Left forelimb (tissue), 1 donor: ENCODE data around the gene MYL10.
"Not testable (repeated sequence)": the region's sequence is repeated elsewhere in the genome, so short reads cannot be mapped to it uniquely, and the experiment has no call there.

Experiments
- DNase-seq: peaks from one replicate; pipeline ENCODE4 v3.0.0-alpha.2; 2018; ENCODE audit warnings: low spot score

Gene MYL10

DNA sequence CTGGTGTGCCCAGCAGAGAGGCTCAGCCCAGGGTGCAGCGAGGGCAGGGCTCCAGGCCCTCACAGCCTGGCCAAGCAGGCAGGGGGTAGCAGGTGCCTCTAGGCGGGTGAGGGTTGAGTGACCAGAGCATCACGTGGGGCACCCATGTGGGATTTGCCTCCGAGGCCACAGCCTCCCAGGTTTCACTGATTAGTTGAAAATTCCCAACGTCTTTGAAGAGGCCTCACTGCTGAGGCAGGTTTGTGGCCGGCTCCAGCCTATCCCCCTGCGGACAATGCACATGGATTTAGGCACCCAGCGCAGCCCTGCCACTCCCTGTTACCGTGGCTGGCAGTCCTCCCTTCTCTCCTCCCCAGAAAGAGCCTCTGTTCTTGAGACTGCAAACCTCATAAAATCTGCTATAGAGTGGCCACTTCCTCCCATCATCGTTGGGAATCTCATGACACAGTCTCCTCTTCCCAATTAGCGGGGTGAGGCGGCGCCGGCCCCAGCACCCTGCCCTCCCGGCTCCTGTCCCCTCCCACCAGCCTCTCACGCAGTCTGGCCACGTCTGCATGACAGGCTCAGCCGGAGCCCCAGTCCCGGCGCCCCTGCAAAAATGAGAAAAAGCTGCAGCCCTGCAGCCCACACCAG is 10.8 kb downstream of the MYL10 start:
- no peak for DNase-seq

- no peak for DNase-seq
Observed at GRCh38 chr7:101617451-101618206, 11.5 kb downstream of the MYL10 start.

- DNase-seq, result no peak
Observed at GRCh38 chr7:101615446-101615845, 13.7 kb downstream of the MYL10 start.

- DNase-seq, result no peak
Observed at GRCh38 chr7:101614939-101615302, 14.2 kb downstream of the MYL10 start.

GRCh38 chr7:101614098-101614938 is 14.8 kb downstream of the MYL10 start:
- DNase-seq, result no peak

DNA sequence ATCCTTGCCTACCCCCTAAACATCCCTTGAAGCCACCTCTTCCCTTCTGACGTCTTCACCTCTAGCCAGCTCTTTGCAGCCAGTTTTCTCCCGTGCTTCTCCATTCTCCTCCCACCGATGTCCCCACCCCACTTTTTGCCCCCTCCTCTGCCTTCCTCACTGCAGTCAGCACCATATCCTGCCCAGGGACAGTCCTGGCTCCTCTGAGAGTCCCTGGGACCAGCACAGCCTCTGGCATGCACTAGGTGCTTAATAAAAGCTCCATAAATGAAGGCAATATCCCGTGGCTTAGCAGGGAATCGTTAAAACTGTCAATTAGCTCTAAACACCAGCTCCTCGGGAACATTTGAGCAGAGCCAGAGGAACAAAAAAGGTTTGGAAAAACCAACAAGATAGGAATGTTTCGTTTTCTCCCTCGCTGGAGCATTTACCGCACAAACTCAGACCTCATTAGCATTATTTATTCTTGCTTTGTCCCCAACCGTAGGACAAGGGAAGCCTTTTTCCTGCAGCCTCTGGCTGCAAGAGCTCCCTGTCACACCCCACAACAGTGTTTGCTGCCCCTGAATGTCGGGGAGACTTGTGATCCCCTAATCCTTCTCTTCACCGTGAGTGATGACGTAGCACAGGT is 16.1 kb downstream of the MYL10 start:
- DNase-seq, result no peak

- no peak for DNase-seq
Observed at GRCh38 chr7:101608772-101609713, 20.1 kb downstream of the MYL10 start.

DNA sequence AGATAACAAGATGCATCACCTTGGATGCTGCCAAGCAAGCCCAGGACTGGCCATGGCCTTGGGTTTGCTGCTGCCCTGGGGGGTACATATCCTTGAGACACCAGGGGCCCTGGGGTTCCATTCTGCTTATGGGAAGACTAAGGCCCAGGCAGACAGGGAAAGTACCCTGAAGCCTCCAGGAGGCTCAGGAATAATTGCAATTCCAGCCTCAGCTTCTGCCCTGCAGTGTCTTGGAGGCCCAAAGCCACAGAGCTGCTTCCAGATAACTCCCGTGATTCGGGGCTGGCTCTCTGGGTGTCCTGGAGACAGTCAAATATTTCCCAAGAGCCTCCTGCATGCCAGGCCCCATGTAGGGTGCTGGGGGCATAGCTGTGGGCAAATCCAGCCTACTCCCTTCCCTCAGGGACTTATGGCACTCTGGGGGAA is 22.6 kb downstream of the MYL10 start:
- no peak for DNase-seq

DNA sequence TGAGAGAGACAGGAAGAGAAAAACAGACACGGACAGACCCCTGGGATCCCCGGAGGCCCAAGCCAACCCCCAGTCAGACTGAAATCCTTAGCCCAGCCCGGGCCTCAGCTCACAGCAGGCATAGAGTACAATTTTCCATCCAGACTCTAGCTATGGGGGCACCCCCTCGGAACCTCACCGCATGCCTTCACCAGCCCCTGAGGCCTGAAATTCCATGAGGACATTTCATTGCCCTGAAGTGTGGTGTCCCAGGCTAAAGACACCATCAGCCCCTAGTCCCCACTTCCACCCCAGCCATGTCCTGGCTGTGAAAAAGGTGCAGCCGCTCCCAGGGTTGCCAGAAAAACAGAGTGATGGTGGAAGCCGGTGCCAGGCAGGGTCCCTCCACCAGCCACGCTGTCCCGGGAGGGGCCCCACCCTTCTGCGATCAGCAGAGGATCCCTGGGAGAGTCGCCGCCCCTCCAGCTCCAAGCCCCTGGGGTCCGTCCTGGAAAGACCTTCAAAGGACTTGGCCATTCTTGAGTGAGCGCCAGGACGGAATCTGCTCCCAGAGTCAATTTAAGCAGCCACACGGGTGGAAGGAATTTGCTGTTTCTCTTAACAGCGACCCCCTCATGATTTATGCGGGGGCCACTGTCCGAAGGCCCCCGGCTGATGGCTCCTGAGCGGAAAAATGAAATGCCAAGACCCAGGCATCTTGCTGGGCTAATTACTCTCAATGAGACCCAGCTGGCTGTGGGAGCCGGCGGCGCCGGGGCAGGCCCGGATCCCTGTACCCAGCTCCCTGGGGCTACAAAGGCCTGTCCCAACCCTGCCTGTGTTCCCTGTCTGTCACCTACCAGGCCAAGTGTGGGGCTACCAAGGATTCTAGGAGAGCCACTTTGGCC is 23.2 kb downstream of the MYL10 start:
- DNase-seq, result no peak

GRCh38 chr7:101604934-101605332 is 24.2 kb downstream of the MYL10 start:
- not testable (repeated sequence) for DNase-seq

GRCh38 chr7:101604331-101604933 is 24.7 kb downstream of the MYL10 start:
- DNase-seq, result no peak

- peak; percentile 84 for DNase-seq
Observed at GRCh38 chr7:101602484-101603241, 26.4 kb downstream of the MYL10 start.

DNA sequence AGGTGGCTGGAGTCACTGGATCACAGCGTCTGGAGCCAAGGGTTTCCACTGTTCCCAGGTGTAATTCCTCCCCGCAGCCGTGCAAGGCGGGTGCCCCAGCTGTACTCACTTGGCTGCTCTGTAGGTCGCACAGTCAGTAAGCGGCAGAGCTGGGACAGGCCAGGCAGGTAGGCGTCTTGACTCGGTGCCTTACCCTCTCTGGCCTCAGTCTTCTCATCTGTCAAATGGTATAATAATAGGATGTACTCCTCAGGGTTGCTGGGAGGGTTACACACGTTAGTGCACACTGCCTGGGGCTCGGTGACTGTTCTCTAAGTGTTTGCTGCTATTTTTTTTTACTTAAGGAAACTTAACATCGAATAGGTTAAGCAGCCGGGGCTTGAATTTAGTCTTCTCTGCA is 27.0 kb downstream of the MYL10 start:
- no peak for DNase-seq

DNA sequence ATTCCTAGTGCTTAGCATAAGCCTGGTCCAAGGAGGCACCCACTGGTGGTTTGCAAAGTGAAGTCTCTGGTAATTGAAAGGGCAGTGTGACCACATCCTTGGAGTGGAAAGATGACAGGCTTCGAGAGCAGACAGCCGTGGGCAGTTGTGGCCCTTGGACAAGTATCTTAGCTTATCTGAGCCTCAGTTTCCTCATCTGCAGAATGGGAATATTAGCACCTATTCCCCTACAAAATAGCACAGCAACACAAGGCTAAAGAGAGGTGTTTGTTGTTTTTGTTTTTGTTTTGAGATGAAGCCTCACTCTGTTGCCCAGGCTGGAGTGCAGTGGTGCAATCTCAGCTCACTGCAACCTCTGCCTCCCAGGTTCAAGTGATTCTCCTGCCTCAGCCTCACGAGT is 29.3 kb downstream of the MYL10 start:
- no peak for DNase-seq

GRCh38 chr7:101598986-101599771 is 29.9 kb downstream of the MYL10 start:
- no peak for DNase-seq

DNA sequence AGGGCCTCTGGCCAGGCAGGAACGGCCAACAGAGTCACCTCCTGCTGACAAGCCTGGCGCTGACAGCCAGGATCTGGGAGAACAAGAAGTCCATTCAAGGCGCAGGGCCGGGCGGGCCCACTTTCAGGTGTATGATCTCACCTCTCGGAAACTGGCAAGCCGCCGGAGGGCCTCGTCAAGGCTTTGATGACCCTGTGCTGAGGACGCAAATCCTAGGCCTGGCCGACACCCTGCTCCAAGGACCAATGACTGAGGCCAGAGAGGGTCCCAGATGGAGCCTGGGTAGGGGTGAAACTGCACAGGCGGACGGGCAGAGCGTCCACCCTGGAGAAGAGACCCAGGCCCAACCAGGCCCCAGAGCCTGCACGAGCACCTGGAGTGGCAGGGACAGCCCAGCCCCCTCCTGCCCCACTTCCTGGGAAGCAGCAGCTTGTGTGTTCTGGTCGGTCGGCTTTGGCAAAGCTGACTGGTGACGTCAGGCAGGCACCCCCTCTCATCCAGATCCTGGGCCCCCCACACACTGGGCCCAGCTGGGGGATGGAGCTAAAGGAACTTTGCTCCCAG is 30.6 kb downstream of the MYL10 start:
- no peak for DNase-seq

- DNase-seq, result no peak
Observed at GRCh38 chr7:101597941-101598340, 31.2 kb downstream of the MYL10 start.

DNA sequence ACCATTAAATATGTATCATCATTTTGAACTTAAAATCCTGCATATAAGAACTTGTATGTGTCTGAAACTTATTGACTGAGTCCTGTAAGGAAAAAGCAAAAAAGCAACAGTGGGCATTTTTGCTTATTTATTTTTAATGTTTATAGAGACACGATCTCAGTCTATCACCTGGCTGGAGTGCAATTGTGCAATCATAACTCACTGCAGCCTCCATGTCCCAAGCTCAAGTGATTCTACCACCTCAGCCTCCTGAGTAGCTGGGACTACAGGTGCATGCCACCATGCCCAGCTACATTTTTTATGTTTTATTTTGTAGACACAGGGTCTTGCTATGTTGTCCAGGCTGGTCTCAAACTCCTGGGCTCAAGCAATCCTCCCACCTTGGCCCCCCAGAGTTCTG is 32.2 kb downstream of the MYL10 start:
- DNase-seq, result no peak
